ENCODE data around the gene HIGD1C.
"Not testable (repeated sequence)": the region's sequence is repeated elsewhere in the genome, so short reads cannot be mapped to it uniquely, and the experiment has no call there.

The HIGD1C gene

DNA sequence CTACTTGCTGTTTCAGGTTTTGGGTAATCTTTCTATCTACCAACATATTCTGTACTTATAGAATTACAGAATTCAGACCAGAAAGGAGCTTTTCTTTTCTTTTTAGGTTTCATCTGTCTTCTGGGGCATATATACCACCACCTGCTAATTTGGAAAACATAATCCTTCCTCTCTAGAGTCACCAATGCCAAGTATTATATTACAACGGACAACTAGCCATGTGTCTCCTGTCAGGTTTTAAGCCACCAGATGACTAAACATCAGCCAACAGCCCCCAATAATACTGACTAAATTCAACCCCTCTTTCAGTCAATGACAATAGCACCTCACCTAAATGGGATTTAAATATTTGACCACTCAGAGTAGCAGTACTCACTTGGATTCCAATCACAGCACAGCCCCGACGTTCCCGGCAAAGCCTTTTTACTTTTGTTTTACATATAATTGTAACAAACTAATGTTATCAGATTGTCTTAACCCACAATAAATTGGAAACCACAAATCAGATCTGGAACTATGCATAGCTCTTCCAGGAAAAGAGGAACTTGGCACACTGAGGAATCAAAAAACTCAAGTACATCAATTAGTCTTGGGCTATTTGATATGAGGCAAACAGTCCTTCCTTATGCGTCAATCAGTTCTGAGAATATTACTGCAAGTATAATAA is 60.4 kb downstream of the HIGD1C start:
- in situ Hi-C loops (cut with MboI; ENCODE audit: low pct_unique_long_range_greater_than_20kb, low sequenced_read_pairs, unreplicated experiment) = no loop called here
- TF ChIP-seq, protein P1, sequence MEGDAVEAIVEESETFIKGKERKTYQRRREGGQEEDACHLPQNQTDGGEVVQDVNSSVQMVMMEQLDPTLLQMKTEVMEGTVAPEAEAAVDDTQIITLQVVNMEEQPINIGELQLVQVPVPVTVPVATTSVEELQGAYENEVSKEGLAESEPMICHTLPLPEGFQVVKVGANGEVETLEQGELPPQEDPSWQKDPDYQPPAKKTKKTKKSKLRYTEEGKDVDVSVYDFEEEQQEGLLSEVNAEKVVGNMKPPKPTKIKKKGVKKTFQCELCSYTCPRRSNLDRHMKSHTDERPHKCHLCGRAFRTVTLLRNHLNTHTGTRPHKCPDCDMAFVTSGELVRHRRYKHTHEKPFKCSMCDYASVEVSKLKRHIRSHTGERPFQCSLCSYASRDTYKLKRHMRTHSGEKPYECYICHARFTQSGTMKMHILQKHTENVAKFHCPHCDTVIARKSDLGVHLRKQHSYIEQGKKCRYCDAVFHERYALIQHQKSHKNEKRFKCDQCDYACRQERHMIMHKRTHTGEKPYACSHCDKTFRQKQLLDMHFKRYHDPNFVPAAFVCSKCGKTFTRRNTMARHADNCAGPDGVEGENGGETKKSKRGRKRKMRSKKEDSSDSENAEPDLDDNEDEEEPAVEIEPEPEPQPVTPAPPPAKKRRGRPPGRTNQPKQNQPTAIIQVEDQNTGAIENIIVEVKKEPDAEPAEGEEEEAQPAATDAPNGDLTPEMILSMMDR (IDR thresholded peaks at IDR 0.05; ENCODE audit: extremely low read depth, insufficient read depth, missing control alignments) = no peak
- no peak for DNase-seq (ENCODE audit: low spot score)

DNA sequence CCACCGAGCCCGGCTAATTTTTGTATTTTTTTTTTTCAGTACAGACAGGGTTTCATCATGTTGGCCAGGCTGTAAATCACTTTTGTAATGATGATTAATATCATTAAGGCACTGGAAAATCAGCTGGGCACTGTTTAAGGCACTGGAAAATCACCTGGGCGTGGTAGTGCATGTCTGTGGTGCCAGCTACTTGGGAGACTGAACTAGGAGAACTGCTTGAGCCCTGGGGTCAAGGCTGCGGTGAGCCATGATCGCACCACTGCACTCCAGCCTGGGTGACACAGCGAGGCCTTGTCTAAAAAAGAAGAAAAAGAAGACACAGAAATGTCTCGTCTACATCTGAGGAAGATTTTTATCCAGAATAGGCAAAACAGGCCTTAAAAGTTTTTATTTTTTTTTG is 61.1 kb downstream of the HIGD1C start:
- in situ Hi-C loops (cut with MboI; ENCODE audit: low pct_unique_long_range_greater_than_20kb, low sequenced_read_pairs, unreplicated experiment) = no loop called here
- DNase-seq (ENCODE audit: low spot score) = no peak
- TF ChIP-seq, protein P1 (IDR thresholded peaks at IDR 0.05; ENCODE audit: extremely low read depth, insufficient read depth, missing control alignments) = no peak

DNA sequence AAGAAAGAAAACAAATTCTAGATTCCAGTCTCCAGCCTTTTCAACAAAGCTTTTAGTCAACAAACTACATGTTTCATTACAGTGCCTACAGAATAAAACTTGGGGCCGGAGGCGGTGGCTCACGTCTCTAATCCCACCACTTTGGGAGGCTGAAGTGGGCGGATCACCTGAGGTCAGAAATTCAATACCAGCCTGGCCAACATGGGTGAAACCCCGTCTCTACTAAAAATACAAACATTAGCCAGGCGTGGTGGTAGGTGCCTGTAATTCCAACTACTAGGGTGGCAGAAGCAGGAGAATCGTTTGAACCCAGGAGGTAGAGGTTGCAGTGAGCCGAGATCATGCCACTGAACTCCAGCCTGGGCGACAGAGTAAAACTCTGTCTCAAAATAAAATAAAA is 62.1 kb downstream of the HIGD1C start:
- DNase-seq (ENCODE audit: low spot score); in situ Hi-C loops (cut with MboI; ENCODE audit: low pct_unique_long_range_greater_than_20kb, low sequenced_read_pairs, unreplicated experiment): not testable (repeated sequence)

DNA sequence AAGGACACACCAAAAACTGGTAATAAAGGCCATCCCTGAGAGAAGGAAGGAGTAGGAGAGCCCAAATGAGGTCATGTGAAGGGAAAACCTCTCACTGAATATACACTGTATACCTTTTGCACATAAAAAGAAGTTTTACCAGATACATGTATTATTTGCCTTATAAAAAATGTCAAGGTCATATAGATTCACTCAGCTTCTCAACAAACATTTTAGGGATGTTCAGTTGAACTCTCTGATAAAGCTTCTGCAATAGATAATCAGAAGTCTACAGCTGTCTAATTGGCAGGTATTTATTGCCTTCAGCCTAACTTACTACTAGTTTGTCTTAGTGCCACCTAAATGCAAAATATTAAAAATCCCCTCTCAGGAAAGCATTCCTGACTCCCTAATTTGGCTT is 65.1 kb downstream of the HIGD1C start:
- TF ChIP-seq, protein P1 (IDR thresholded peaks at IDR 0.05; ENCODE audit: extremely low read depth, insufficient read depth, missing control alignments) = no peak
- in situ Hi-C loops (cut with MboI; ENCODE audit: low pct_unique_long_range_greater_than_20kb, low sequenced_read_pairs, unreplicated experiment) = no loop called here

DNA sequence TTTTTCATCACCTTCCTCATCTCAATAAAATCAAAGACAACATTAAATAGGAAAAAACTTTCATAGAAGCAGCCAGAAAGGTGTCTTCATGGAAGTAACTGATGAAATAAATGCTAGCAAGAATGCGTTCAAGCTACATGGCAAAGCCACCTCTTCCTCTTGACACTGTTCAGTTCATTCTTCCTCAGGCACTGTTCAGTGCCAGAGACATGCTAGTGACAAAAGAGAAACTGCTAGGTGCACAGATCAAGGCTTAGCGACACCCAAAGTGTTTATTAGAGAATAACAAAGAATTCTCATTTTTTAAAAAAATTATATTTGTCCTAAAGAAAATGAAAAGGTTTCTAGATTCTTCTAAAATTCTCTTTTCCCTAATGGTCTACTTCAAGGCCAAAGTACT is 66.6 kb downstream of the HIGD1C start:
- TF ChIP-seq, protein P1 (IDR thresholded peaks at IDR 0.05; ENCODE audit: extremely low read depth, insufficient read depth, missing control alignments) = no peak
- in situ Hi-C loops (cut with MboI; ENCODE audit: low pct_unique_long_range_greater_than_20kb, low sequenced_read_pairs, unreplicated experiment) = no loop called here
- DNase-seq (ENCODE audit: low spot score) = no peak

More for the DNA sequence above, 65.1 kb downstream of the HIGD1C start:
- no peak for DNase-seq (ENCODE audit: low spot score)

DNA sequence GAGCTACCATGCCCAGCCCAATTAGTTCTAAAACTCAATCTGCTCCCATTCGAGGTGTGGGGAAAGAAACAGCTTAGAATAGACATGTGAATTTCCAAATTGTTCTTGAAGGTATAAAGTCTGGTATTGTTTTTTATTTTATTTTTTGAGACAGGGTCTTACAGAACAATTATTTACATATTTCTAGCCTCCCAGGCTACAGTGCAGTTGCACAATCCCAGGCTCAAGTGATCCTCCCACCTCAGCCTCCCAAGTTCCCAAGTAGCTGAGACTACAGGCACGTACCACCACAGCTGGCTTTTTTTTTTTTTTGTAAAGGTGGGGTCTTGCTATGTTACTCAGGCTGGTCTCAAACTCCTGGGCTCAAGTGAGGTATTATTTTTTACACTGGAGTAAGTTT is 67.6 kb downstream of the HIGD1C start:
- DNase-seq (ENCODE audit: low spot score) = no peak
- TF ChIP-seq, protein P1 (IDR thresholded peaks at IDR 0.05; ENCODE audit: extremely low read depth, insufficient read depth, missing control alignments) = no peak
- in situ Hi-C loops (cut with MboI; ENCODE audit: low pct_unique_long_range_greater_than_20kb, low sequenced_read_pairs, unreplicated experiment) = no loop called here

All from GM13977 (cell line).